Activated CD8-positive, alpha-beta memory T cell treated with anti-CD3 and anti-CD28 coated beads for 36 hours (primary cell): ENCODE measurements around the gene TMTC2. TPM values are rescaled to one million over a fixed set of nuclear protein-coding genes. Genes with fewer than 3 reads are reported as not detected.

ENCODE experiments used
- CTCF ChIA-PET: fragments of 350-600 bp; sonication (Branson Sonifier 250); formaldehyde crosslinking; loops from one replicate; lab custom pipeline; 2021; ENCODE audit warnings: antibody characterized with exemption; lab: Charles Lee
- POLR2A ChIA-PET: fragments of 350-600 bp; sonication (Branson Sonifier 250); formaldehyde crosslinking; loops from one replicate; lab custom pipeline; 2021; ENCODE audit warnings: antibody characterized with exemption; lab: Charles Lee
- total RNA-seq, 2 experiments: library from RNA; stranded (reverse); gene quantifications; one replicate each; pipeline ENCODE4 v1.2.3, GENCODE V29; 2021

TMTC2 gene
- total RNA-seq, 2 experiments from 2014 or later: 1.9 to 2.2 TPM

DNA sequence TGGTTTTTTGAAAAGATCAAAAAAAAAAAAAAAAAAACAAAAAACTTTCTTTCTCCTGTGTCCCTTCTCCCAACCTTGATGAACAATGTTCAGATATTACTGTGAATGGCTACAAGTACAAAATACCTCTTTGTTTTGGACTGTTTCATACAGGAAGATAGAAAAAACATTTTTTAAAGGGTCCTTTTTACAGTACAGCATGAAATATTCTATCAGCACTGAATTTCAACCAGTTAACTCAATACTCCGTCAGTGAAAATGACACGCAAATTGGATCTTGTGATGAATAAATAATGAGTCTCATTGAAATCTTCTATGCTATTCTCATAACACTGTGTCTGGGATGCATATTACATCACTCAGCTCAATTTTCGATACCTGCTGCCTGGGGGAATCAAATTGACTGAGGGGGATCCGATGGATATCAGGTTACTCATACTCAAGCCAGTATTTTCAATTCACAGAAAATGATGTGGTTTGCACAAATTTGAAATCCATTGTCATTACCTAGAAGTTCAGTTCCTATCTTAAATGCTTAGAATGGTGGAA lies 179.6 kb downstream of the TMTC2 start:
- CTCF ChIA-PET: no interaction called here

DNA sequence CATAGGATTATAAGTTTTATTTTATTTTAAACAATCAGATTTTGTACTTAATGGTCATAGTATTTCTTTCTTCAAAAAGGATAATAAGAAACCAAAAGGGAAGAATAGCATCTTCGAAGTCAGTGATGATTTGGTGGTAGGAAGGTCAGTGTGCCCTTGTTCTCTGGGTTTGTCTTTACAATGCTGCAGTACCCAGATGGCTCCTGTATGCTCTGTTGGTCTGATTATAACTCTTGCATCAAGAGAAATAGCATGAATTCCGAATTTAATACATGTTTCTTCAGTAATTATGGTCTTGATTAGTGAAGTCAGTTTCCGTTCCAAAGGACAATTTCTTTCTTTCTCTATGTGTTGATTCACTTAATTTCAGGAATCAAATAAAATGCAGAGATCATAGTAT lies 180.2 kb downstream of the TMTC2 start:
- ChIA-PET POLR2A (no interaction called here), CTCF (no interaction called here)

More for the DNA sequence above, 179.6 kb downstream of the TMTC2 start:
- POLR2A ChIA-PET: no interaction called here

DNA sequence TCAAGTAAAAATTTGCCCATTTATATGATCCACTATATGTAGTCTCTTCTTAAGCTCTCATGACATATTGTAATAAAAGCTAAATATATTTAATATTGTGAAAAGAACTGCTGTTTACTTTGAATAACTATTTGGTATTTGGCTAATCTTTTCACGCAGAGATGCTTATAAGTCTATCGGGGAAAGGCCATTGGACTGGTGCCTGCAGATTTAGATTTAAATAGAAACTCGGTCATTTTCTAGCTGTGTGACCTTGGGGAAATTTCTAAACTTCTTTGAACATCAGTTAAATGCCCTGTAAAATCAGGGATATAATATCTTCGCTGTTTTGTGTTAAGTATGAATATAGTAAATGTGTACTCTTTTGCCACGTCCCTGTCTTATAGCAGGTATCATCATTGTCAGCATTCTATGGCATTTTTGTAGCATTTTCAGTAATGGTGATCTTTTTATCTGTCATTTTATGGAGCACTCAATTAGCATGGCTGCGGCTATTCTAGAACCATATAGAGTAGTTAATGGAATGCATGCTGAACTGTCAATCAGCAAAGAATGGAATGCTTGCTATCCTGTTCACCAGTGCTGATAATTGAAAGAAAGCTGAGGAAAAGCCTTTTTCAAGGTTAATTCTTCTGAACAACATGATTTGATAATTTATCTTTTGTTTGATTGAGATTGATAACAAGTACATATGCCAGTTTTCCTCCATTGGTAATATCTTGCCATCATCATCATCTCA lies 181.2 kb downstream of the TMTC2 start:
- ChIA-PET CTCF (no interaction called here), POLR2A (no interaction called here)

DNA sequence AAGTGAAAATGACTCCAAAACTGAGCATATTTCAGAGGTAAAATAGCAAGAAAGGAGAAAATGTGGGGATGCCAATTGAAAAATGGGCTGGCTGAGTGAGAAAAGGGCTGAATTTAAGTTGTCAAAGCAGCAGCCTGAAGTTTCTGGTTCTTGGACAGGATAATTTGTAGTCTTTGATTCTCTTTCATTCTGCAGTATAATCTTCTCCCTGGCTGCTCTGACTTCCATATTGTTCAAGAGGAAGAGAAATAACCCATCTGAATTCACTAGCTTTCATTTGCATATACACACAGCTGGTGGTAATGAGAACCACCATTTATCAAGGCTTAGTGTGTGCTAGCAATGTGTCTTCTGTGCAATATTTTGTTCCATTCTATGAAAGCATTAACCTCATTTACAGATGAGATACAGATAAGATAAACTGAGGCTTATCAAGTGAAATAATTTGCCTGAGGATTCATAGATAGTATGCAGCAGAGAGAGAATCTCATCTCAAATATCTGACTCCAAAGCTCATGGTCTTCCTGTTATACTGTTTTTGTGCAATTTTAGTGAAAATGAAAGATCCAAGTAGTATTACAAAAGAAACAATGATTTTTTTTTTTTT lies 184.2 kb downstream of the TMTC2 start:
- CTCF ChIA-PET: no interaction called here
- POLR2A ChIA-PET: no interaction called here

DNA sequence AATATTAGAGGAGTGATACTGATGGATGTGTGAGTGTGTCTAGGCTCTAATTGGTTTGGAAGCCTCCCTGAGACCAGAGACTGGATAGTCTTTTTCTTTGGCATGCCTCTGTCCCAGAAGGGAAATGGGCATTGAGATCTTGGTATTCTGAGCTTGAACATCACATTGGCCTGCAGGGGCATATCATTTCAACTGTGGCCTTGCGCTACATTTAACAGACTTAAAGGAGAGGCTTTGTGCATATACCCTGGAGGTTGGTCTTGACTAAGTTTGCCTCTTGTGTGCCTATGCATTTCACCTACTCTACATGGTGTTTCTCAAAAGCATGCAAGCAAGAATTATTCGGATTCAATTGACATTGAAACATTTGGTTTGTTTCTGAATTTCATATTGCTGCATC lies 185.4 kb downstream of the TMTC2 start:
- ChIA-PET CTCF (no interaction called here), POLR2A (no interaction called here)

DNA sequence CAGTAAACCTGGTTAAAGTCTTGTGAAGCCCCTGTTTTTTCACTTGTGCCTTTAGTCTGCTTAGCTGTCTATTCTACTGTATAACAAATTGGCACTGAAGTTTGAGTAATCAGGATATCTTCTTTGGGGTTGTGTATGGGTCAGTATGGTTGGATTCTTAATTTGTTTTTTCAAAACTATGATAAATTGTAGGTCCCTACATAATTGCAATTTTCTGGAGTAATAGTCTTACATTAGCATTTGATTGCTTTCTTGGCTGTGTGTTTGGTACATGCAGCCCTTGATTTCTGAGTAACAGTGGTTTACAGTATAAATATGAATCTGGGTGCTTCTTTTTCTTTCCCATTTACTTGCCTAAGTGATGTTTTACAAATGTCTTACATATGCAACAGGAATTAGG lies 186.6 kb downstream of the TMTC2 start:
- CTCF ChIA-PET: no interaction called here
- POLR2A ChIA-PET: no interaction called here

DNA sequence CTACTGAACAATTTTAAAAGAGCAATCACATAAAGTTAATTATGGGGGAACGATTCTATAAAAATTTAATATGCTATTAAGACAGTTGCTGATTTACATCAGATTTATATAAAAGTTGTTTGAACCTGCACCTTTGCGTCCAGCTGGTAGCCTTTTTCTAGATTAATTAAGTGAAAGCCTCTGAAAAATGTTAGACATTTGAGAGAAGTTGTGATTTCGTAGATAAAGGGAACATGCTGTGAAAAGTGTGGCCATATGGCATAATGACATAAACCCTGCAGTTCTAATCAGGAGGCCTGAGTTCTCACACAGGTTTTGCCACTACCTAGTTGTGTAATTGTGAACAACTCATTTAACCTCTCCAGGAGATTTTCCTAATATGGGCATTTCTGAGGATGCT lies 187.2 kb downstream of the TMTC2 start:
- CTCF ChIA-PET: no interaction called here
- POLR2A ChIA-PET: no interaction called here

DNA sequence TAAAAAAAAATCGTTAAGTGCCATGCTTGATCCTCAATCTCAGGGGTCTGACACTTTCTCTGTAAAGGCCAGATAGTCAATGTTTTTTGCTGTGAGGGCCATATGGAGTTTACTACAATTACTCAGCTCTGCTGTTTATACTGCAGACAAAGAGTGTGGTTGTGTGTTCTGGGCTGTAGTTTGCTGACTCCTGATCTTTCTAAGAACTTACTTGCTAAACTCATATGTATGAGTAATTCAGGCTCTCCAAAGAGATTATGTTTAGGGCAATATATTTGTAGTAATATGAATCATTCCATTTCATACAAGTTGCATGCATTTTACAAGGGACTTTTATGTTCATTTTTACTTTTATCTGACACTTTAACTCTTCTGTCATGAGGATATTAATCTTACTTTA lies 188.2 kb downstream of the TMTC2 start:
- POLR2A ChIA-PET: no interaction called here
- CTCF ChIA-PET: no interaction called here

DNA sequence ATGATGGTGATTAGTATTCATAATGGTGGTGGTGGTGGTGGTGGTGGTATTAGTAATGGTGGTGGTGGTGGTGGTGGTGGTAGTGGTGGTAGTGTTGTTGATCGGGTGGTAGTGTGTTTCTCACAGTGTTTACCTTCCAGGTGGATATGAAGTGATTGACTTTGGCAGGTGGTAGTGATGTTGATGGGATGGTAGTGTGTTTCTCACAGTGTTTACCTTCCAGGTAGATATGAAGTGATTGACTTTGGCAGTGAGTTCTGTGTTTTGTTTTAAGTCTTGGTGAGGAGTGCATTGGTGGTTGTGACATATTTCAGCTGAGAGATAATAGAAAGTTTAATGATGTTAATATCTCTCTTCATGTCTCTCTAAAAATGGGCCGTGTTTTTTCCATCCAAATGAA lies 189.4 kb downstream of the TMTC2 start:
- ChIA-PET POLR2A (no interaction called here), CTCF (no interaction called here)

DNA sequence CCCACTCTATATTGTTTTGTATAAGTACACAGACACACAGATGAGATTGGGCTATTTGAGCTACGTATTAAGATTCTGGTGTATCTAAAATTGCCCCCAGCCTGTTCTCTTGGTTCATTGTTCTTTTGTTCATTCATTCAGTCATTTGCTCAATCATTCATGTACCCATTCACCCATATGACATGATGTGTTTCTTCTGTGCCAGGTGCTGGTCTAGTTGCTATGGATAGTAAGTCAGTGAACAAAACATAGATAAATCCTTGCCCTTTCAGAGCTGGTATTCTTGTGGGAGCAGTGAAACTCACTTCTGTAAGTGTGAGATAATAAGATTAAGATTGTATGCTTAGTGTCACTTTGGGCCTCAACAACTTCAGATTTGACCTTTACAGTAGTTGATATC lies 191.3 kb downstream of the TMTC2 start:
- POLR2A ChIA-PET: no interaction called here
- CTCF ChIA-PET: no interaction called here

DNA sequence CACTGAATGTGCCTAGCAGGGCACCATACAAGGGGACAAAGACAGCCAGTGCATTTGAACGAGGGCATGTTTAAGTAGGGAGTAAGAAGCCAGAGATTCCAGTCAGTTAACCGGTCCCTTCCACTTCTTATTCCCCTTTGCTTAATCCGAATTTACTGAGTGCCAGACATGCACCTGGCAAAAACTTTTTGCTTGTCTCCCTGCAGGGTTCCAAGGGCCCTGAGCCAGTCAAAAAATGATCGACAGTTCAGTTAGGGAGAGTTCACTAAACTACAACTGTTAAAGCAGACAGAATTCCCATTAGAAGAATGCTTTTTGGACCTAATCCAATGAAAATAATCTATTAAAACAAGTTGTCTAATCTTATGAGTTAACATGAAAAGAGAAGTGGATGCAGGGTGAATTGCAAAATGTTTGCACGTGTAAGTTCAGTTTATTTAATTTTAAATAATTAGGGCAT lies 193.8 kb downstream of the TMTC2 start:
- POLR2A ChIA-PET: no interaction called here
- CTCF ChIA-PET: no interaction called here

DNA sequence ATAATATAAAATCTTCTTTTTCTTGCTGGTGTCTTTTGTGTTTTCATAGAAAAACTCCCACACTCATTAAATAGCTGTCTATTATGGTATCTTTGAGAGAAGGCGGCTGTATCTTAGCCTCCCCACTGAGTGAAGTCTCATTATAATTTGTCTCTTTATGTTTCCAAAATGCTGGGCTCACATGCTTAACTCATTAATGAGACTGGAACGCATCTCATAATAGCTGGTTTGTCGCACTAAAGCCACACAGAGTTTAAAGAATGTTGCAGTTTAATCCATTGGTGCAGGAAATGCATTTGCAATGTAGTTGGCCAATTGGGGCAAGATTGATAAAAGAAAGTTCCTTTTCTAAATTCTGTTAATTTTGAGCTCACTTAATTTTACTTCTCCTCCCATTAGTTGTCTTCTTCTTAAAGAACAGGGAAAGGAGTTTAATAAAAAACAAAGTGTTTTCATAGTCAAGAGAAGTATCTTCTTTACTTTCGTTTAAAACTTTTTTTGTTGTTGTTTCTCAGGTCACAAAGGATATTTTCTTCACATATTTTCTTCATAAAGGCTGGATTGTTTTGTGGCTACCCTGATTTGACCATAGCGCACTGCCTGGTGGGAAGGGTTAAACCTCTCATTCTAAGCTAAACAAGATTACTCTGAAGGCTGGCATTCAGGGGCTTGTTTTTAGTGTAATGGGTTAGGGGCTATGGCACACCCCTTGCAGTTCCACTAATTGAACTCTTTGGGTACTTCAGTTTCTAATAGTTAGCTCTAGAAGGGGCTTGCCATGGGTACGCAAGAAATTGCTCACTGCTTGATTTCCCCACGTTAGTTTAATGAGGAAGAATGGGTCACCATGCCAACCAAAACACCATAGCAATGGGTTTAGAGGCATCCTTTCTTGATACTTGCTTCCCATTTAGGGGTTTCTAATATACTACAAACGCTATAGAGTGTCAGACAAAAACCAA lies 197.0 kb downstream of the TMTC2 start:
- CTCF ChIA-PET: no interaction called here

DNA sequence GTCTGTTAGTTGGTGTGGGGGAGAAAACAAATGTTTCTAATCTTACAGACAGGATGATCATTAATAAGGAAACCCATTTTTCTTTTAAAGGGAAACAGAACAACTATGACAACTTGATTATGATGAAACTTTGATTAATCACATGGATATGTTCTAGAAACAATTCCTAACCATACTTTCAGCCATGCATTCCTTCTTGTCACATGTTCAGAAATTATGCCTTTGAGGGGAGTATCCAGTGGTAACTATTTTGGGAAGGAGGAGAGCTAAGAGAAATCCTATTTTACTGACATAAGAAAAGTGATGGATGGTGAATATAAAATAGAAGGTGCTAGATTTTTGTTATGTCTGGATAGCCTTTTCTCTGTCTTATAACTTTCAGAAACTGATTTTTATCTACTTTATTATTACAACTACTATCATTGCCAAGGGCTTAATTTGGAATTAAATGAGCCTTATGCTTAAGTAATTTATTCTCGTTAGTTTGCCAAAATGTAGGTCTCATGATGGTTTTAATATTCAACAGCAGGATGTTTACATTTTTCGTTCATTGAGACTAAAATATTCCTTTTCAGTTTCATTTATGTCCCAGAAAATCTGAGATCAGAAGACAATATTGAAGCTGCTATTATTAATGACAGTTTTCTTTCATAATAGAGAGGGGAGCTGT lies 200.1 kb downstream of the TMTC2 start:
- ChIA-PET CTCF (no interaction called here), POLR2A (no interaction called here)

More for the DNA sequence above, 197.0 kb downstream of the TMTC2 start:
- POLR2A ChIA-PET: no interaction called here

DNA sequence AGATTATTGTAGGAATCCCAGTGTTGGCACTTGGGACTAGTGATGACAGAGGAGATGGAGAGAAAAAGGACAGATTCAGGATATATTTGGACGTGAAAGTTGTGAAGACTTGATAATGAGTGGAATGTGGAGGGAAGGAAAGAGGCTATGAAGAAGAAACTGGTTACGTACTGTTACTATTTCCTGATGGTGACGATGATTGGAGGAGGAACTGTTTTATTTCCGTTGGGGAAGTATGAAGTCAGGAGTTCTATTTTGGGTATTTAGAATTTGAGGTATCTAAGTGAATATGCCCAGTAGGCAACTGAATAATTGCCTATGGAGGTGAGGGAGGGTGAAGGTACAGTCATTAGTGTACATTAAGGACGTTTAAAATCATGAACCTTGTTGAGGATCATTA lies 207.2 kb downstream of the TMTC2 start:
- ChIA-PET POLR2A (no interaction called here), CTCF (no interaction called here)

DNA sequence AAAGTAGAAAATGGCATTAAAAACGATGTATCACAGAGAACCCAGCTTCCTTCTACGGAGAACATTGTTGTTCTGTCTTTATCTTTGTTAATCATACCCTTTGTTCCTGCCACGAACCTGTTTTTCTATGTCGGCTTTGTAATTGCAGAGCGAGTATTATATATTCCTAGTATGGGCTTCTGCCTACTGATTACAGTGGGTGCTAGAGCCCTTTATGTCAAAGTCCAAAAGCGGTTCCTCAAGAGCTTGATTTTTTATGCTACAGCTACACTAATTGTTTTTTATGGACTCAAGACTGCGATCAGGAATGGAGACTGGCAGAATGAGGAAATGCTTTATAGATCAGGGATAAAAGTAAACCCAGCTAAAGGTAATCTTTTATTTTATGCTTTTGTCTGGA lies 209.6 kb downstream of the TMTC2 start:
- ChIA-PET POLR2A (no interaction called here), CTCF (no interaction called here)

DNA sequence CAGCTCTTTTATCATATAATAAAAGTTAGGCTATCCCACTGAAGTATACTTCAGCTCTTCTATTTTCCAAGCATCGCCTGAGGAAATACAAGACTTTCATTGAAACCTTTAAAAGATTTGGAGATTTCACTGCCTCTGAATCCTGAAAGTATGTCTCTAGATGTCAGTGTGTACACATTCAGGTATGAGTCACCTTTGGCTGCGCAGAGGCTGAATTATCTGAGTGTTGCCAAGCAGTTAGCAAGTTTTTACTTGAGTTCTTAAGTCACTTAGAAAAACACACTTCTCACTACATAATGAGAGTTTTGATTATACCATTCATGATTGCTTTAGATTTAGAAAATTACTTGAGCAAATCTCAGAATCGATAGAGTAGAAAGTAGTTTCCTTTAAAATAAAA lies 210.3 kb downstream of the TMTC2 start:
- ChIA-PET POLR2A (no interaction called here), CTCF (no interaction called here)

DNA sequence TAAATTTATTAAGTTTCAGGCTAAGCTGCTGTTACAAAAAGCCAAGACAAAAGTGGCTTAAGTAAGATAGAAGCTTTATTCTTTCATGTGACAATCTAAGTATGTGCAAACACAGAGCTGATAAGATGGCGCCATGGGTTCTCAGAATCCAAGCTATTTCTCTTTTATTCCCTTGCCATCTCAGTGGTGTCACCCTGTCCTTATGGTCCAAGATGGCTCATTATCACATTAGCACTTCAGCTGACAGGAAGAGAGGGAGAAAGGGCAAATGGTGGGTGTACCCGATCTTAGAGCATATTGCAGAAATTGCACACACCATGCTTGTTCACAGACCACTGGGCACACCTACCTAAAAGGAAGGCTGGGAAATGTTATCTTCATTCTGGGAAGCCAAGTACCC lies 211.7 kb downstream of the TMTC2 start:
- POLR2A ChIA-PET: interaction anchor here (0.5 kb wide), 1 partner anchor 9 kb away, joined by 4 read pairs; no protein-coding TSS in a partner anchor

DNA sequence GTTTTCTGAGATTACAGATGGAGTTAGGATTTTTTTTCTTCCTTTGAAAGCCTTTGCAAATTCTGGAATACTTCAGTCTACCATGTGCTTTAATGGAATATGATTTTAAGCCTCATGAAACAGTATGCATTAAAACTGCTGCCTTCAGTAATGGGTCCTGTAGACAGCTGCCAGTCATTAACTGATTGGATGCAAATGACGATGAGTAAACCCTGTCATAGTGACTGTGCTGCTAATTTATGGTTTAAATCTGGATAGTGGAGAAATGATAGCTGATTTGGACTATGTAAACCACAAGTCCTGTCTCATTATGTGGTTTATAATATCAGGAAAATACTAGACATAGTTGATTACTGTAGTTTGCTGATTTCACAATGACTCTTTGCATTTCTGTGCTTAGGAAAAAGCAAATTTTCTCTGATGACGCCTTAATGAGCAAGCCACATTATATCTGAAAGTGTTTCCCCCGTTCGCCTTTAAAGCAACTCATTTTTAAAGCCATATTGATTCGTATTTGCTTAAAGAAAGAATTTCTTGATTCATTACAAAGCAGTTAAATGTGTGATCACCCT lies 217.6 kb downstream of the TMTC2 start:
- POLR2A ChIA-PET: no interaction called here
- CTCF ChIA-PET: no interaction called here

More for the DNA sequence above, 211.7 kb downstream of the TMTC2 start:
- CTCF ChIA-PET: no interaction called here

DNA sequence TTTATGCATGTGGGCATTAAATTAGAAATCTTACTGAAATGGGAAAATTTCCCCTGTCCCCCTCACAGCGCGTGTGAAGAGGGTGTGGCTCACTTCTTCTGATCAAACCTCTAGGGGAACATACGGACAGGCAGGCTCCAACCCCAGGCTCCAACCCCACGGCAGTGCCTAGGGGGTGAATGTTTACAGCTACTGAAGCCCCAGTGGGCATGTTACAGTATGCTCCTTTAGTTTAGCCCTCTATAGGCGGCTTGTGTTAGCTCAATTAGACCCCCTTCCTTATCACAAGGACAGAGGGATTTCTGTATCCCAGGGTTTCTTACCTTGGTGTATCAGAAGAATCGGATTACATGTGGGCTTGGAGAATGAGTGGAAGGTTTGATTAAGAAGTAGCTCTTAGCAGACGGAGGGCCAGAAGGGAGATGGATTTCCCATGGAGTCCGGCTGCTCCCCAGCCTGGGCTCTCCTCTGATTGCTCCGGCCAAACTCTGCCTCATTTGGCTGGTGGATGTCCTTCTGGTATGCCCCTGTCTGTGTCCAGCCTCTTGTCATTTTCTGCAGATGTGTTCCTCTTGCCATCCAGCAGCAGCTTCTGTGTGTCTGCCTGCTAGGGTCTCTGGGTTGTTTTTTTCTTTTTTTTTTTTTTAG lies 223.7 kb downstream of the TMTC2 start:
- POLR2A ChIA-PET: no interaction called here
- CTCF ChIA-PET: no interaction called here
